ENCODE data around the gene COL23A1. TPM values are rescaled to one million over a fixed set of nuclear protein-coding genes. Genes with fewer than 3 reads are reported as not detected.

Gene COL23A1
- total RNA-seq, 1 donor from 2014 or later: 0.55 TPM

- peak; percentile 82 for DNase-seq (ENCODE audit: low spot score)
Measured at GRCh38 chr5:178439493-178440180, 150.6 kb downstream of the COL23A1 start.

- peak; percentile 39 for DNase-seq (ENCODE audit: low spot score)
Measured at GRCh38 chr5:178438796-178439195, 151.4 kb downstream of the COL23A1 start.

GRCh38 chr5:178437386-178438075 is 152.7 kb downstream of the COL23A1 start:
- peak; percentile 80 for DNase-seq (ENCODE audit: low spot score)

GRCh38 chr5:178436326-178436940 is 153.8 kb downstream of the COL23A1 start:
- DNase-seq (ENCODE audit: low spot score): peak; percentile 75

GRCh38 chr5:178435321-178436238 is 154.6 kb downstream of the COL23A1 start:
- DNase-seq (ENCODE audit: low spot score): peak; percentile 67

DNA sequence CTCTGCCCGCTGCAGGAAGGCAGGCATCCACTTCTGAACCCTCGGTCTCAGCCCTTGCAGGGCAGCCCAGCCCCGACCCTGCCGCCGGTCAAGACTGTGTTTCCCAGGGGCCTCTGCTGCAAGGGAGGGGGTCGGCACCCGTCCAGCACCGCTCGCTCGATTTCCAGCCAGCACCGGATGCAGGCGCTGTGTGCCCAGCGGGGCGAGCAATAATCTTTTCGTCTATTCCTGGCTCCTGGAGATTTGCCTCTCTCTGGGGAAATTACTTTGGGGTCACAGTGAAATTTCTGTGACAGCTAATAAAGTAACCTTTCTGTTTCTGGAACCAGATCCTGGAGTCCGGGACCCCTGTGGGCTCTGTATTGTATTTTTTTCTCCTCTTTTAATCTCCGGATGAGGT is 155.3 kb downstream of the COL23A1 start:
- peak; percentile 78 for DNase-seq (ENCODE audit: low spot score)

DNA sequence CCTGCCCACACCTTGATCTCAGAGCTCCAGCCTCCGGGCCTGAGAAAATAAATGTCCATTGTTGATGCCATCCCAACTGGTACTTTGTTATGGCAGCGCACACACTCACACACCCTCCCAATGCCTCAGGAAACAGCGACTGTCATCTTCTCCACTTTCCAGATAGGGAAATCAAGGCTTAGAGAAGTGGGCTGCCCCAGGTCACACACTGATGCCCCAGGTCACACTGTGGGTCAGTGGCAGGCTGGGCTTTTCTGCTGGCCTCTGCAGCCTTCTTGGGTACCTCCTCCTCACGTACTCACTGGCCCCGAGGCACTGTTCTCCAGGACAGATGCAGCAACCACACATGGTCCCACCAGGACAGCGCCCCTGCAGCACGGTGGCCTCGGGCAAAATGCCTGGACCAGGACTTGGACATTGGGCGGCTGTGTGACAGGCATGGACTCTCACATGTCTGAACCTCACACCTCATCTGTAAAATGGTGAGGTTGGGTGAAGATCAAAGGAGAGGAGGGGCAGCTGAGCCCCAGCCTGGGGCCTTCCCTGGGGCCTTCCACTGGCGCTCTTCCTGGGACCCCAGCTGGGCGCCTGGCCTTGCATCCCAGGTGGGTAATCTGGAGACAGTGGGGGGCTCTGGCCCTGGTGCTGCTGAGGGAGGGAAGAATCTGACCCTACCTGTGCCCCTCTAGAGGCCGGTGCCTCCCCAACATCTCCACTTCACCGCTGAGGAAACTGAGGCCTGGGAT is 156.0 kb downstream of the COL23A1 start:
- peak; percentile 84 for DNase-seq (ENCODE audit: low spot score)

DNA sequence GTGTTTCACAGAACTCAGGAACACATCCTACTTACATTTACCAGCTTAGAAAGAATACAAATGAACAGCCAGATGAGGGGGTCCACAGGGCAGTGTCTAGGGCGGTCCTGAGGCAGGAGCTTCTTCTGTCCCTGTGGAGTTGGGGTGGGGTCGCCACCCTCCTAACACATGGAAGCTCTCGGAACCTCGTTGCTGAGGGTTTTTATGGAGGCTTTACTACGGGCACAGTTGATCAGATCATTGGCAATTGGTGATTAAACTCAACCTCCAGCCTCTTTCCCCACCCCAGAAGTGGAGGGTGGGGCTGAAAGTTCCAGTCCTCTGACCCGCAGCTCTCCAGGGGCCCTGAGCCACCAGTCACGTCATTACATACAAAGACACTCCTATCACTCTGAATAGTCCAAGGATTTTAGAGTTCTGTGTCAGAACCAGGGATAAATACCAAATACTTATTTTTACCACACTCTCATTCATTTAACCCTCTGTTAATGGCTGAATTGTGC is 156.9 kb downstream of the COL23A1 start:
- no peak for DNase-seq (ENCODE audit: low spot score)

DNA sequence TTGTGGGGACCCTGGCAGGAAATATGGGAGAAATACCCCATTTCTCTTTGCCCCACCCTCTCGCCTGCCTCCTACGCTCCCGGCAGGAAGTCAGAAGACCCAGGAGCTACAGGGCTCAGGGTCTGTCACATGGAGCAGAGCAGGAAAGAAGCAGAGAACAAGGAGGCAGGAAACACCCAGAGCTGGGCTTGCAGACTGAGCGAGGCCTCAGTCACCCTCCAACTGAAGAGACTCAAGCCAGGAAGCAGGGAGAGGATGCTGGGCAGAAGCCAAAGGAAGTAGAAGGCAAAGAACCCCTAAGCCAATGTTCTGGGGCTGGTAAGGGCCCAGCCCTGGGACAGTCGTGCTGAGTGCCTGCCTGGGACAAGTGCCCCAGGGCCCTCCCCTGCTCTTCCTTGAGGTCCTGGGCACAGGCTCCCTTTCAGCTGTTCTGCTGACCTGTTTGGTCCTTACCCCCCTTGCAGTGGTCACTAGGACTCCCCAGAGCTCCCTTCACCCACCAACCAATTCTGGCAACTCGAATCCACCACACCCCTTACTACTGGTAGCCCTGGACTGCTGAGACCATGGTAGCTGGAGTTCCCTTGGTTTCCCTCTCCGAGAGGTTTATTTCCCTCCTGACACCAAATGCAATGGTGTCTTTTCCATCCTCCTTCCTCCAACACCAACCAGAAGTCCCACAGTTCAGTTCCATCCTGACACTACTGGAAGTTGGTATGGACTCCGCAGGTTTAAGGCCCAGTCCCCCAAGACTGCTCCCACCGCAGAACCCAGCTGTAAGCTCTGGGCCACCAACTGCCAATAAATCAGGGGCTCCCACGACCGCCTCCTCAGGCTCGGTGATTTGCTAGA is 157.5 kb downstream of the COL23A1 start:
- peak; percentile 84 for DNase-seq (ENCODE audit: low spot score)

DNA sequence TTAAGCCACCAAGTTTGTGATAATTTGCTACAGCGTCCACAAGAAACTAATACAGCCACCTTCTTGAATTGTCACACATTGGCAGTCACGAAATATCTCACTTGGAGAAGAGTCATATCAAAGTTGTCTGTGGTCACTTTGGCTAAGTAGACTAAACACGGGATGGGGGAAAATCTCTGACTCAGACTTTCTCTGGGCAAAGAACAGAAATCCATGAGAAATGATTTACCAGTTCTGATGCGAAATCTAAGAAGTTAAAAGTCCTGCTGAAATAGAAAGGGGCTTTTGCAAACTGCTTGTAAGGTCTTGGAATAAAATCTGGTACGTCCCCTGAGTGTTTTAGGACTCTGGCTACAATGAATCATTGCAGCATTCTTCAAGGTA is 158.4 kb downstream of the COL23A1 start:
- no peak for DNase-seq (ENCODE audit: low spot score)

DNA sequence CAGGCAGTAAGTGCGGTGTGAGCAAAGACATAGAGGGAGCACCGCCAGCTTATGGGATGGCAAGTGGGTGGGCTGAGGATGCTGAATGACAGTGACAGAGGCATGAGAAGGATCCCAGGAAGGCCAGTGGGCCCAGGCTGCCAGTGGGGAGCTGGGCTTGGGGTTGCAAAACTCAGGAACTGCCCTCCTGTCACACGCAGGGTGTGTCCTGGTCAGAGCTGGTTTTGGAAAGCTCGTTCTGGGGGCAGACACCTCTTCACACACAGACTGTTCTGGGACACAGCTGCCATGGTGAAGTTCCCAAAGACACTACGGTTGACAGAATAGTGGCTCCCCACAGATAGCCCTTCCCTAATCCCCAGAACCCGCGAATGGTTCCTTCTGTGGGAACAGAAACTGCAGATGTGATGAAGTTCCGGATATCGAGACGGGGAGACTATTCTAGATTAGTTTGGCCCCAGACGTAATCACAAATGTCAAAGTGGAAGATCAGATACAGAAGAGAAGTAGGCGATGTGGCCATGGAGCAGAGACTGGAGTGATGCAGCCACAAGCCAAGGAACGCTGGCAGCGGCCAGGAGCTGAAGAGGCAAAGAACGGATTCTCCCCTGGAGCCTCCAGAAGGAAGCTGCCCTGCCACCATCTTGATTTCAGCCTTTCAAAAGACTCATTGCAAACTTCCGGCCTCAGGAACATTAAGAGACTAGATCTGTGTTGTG is 159.0 kb downstream of the COL23A1 start:
- peak; percentile 60 for DNase-seq (ENCODE audit: low spot score)

DNA sequence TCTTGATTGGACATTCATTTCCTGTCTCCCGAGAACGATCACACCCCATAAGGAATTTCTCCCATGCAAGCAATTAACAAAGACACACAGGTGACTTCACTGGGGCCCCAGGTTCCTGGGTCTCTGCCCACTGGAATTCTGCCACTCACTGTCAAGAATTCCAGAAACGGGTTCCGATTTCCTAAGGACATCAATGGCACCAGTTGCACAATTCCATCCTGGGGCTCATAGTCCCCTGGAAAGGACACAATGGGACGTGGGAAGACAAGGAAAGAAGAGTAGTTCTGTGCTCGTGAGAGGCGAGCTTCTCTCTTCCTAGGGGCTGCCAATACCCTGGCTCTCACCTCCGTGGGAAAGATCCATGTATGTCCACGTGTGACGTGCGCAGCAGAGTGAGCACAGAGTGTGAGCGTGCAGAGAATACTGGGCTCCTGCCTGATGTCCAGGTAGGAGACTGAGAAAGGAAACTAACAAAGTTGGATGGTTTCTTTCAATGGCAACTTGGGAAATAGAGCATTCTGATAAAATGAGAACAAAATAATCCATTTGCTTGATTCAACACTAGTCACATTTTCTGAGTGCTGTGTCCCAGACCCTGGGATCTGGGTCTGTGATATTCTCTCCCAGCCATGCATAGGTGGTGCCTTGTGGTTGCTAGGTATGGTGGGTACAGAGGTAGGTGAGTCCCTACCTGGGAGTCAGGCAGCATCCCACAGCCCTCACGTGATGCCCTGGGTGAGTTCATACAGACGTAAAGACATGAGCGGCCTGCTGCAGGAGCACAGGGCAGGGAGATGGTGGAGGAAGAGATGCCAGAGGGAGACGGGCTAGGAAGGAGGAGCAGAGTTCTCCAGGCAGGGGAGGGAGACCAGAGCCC is 159.8 kb downstream of the COL23A1 start:
- DNase-seq (ENCODE audit: low spot score): peak; percentile 30

- DNase-seq (ENCODE audit: low spot score): peak; percentile 33
Measured at GRCh38 chr5:178429491-178430185, 160.6 kb downstream of the COL23A1 start.

DNA sequence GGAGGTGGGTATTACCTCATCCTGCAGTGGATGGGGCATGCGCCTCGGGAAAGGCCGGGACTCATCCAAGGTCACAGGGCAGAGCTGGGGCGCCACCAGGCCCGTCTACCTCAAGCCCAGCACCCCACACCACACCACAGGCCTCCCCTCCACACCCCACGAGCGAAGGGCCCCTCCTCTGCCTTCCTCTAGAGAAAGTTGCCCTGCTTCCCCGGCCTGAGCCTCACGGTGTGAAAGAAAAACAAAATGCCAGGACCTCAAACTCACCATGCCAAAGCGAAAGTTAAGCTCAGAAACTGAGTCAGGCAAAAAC is 161.1 kb downstream of the COL23A1 start:
- peak; percentile 57 for DNase-seq (ENCODE audit: low spot score)

DNA sequence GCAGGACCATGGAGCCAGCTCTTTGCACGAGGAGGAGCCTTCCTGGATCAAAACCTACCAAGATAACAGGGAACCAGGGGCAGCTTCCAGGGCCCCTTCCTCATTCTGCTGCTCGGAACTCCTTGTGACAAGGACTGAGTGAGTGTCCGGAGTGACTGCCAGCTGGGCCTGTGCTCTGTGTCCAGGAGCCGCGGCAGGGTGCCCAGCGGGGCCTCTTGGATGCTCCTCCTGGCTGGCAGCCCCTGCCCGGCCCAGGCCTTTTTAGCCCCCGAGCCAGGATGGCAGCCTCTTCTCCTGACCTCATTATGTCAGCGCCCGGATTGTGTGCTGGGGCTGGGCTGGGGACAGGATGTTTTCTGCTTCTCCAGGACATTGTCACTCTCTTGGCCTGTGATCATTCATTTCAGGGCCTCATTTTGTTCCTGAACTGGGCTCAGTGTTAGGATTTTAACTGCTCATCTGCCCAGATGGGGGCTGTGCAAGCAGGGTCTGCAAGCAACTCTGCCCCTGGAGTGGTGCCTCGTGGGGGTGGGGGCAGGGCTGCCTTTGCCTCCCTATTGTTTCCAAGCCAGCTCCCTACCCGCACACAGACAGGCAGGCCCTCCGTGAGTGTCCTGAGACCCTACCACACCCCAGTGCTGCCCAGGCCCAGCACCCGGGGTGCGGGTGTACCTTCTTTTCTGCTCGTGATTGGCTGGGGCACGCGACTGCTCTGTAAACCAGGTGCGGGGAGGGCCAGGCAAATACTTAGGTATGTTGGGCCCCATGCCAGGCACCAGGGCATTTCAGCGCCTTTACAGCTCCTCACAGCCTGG is 161.6 kb downstream of the COL23A1 start:
- DNase-seq (ENCODE audit: low spot score): peak; percentile 75

DNA sequence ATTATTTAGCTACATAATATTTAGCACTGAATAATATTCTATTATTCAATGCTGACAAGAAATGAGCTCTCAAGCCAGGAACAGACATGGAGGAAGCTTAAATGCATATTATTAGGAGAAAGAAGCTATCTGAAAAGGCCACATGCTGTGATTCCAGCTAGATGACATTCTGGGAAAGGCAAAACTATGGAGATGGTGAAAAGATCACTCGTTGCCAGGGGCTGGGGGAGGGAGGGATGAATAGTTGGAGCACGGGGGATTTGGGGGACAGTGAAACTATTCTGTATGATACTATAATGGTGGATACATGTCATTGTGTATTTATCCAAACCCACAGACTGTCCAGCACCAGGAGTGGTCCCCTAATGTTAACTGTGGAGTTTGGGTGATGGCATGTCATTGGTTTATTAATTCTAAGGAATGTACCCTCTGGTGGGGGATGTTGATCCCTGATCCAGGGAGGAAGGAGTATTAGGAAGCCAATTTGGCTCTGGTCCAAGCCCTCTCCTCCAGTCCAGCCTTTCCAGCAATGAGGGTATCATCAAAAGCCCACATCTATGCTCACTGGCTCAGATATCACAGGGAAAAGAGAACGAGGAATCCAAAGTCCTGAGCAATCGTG is 162.5 kb downstream of the COL23A1 start:
- DNase-seq (ENCODE audit: low spot score): no peak
